Measurements from ENCODE around the gene TM9SF1. TPM values are rescaled to one million over a fixed set of nuclear protein-coding genes. Genes with fewer than 3 reads are reported as not detected.
A peak's percentile ranks its signal among the peaks of the same experiment; 100 is the strongest.

Gene TM9SF1
- total and polyA plus RNA-seq, 2 of the 13 experiments (the other 11 are each of a cell fraction or from before 2014, with no cell fraction given), result 83.2 to 110 TPM

GRCh38 chr14:24150993-24151392 lies 44.2 kb downstream of the TM9SF1 start (continued):
- TF ChIP-seq, protein P1, sequence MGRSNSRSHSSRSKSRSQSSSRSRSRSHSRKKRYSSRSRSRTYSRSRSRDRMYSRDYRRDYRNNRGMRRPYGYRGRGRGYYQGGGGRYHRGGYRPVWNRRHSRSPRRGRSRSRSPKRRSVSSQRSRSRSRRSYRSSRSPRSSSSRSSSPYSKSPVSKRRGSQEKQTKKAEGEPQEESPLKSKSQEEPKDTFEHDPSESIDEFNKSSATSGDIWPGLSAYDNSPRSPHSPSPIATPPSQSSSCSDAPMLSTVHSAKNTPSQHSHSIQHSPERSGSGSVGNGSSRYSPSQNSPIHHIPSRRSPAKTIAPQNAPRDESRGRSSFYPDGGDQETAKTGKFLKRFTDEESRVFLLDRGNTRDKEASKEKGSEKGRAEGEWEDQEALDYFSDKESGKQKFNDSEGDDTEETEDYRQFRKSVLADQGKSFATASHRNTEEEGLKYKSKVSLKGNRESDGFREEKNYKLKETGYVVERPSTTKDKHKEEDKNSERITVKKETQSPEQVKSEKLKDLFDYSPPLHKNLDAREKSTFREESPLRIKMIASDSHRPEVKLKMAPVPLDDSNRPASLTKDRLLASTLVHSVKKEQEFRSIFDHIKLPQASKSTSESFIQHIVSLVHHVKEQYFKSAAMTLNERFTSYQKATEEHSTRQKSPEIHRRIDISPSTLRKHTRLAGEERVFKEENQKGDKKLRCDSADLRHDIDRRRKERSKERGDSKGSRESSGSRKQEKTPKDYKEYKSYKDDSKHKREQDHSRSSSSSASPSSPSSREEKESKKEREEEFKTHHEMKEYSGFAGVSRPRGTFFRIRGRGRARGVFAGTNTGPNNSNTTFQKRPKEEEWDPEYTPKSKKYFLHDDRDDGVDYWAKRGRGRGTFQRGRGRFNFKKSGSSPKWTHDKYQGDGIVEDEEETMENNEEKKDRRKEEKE (IDR thresholded peaks at IDR 0.05), result no peak
- no peak for TF ChIP-seq RARA (CRISPR knock-in tag; IDR thresholded peaks at IDR 0.05)
- TF ChIP-seq, protein P2, sequence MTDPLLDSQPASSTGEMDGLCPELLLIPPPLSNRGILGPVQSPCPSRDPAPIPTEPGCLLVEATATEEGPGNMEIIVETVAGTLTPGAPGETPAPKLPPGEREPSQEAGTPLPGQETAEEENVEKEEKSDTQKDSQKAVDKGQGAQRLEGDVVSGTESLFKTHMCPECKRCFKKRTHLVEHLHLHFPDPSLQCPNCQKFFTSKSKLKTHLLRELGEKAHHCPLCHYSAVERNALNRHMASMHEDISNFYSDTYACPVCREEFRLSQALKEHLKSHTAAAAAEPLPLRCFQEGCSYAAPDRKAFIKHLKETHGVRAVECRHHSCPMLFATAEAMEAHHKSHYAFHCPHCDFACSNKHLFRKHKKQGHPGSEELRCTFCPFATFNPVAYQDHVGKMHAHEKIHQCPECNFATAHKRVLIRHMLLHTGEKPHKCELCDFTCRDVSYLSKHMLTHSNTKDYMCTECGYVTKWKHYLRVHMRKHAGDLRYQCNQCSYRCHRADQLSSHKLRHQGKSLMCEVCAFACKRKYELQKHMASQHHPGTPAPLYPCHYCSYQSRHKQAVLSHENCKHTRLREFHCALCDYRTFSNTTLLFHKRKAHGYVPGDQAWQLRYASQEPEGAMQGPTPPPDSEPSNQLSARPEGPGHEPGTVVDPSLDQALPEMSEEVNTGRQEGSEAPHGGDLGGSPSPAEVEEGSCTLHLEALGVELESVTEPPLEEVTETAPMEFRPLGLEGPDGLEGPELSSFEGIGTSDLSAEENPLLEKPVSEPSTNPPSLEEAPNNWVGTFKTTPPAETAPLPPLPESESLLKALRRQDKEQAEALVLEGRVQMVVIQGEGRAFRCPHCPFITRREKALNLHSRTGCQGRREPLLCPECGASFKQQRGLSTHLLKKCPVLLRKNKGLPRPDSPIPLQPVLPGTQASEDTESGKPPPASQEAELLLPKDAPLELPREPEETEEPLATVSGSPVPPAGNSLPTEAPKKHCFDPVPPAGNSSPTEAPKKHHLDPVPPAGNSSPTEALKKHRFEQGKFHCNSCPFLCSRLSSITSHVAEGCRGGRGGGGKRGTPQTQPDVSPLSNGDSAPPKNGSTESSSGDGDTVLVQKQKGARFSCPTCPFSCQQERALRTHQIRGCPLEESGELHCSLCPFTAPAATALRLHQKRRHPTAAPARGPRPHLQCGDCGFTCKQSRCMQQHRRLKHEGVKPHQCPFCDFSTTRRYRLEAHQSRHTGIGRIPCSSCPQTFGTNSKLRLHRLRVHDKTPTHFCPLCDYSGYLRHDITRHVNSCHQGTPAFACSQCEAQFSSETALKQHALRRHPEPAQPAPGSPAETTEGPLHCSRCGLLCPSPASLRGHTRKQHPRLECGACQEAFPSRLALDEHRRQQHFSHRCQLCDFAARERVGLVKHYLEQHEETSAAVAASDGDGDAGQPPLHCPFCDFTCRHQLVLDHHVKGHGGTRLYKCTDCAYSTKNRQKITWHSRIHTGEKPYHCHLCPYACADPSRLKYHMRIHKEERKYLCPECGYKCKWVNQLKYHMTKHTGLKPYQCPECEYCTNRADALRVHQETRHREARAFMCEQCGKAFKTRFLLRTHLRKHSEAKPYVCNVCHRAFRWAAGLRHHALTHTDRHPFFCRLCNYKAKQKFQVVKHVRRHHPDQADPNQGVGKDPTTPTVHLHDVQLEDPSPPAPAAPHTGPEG (CRISPR knock-in tag; IDR thresholded peaks at IDR 0.05), result no peak
- no peak for TF ChIP-seq BRCA1 (CRISPR knock-in tag; IDR thresholded peaks at IDR 0.05)
- no peak for TF ChIP-seq ZBTB26 (CRISPR knock-in tag; IDR thresholded peaks at IDR 0.05; ENCODE audit: borderline replicate concordance)
- no peak for TF ChIP-seq TBL1XR1 (IDR thresholded peaks at IDR 0.05; ENCODE audit: borderline replicate concordance, low read length, partially characterized antibody)
- no peak for TF ChIP-seq MTF2 (CRISPR knock-in tag; IDR thresholded peaks at IDR 0.05; ENCODE audit: borderline replicate concordance)
- TF ChIP-seq ZNF703 (CRISPR knock-in tag; IDR thresholded peaks at IDR 0.05; ENCODE audit: borderline replicate concordance), result no peak
- TF ChIP-seq, protein P3, sequence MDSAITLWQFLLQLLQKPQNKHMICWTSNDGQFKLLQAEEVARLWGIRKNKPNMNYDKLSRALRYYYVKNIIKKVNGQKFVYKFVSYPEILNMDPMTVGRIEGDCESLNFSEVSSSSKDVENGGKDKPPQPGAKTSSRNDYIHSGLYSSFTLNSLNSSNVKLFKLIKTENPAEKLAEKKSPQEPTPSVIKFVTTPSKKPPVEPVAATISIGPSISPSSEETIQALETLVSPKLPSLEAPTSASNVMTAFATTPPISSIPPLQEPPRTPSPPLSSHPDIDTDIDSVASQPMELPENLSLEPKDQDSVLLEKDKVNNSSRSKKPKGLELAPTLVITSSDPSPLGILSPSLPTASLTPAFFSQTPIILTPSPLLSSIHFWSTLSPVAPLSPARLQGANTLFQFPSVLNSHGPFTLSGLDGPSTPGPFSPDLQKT (CRISPR knock-in tag; IDR thresholded peaks at IDR 0.05; ENCODE audit: borderline replicate concordance), result no peak
- TF ChIP-seq, protein P4, sequence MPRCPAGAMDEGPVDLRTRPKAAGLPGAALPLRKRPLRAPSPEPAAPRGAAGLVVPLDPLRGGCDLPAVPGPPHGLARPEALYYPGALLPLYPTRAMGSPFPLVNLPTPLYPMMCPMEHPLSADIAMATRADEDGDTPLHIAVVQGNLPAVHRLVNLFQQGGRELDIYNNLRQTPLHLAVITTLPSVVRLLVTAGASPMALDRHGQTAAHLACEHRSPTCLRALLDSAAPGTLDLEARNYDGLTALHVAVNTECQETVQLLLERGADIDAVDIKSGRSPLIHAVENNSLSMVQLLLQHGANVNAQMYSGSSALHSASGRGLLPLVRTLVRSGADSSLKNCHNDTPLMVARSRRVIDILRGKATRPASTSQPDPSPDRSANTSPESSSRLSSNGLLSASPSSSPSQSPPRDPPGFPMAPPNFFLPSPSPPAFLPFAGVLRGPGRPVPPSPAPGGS (CRISPR knock-in tag; IDR thresholded peaks at IDR 0.05), result no peak
- peak in 1 of 2 experiments; percentile 52; a peak in 1 of 4 replicates for TF ChIP-seq KLF16 (CRISPR knock-in tag; IDR thresholded peaks at IDR 0.05)
- no peak for TF ChIP-seq ZNF709 (CRISPR knock-in tag; IDR thresholded peaks at IDR 0.05)
- no peak for TF ChIP-seq ZBTB46 (CRISPR knock-in tag; IDR thresholded peaks at IDR 0.05; ENCODE audit: borderline replicate concordance)
- TF ChIP-seq HDAC2 (CRISPR knock-in tag; IDR thresholded peaks at IDR 0.05), result no peak
- TF ChIP-seq GATAD1 (CRISPR knock-in tag; IDR thresholded peaks at IDR 0.05), result no peak
